H1 (cell line): ENCODE results near the gene HOXB6. TPM values are rescaled to one million over a fixed set of nuclear protein-coding genes. Genes with fewer than 3 reads are reported as not detected.

Experiments
- CTCF ChIA-PET: fragments of 300-600 bp; sonication (Branson Sonifier 250); formaldehyde crosslinking; loops from one replicate; lab custom pipeline; 2021; ENCODE audit not compliant: partially characterized antibody; lab: Charles Lee
- POLR2A ChIA-PET: fragments of 300-600 bp; sonication (Branson Sonifier 250); formaldehyde crosslinking; loops from one replicate; lab custom pipeline; 2021; ENCODE audit warnings: inconsistent platforms; ENCODE audit not compliant: partially characterized antibody; lab: Charles Lee
- DNase-seq, 2 experiments: peaks; one replicate each; pipeline versions ENCODE4 v3.0.0 to v3.0.0-alpha.2; 2010 to 2022; ENCODE audit warnings: low spot score in 2 of 2, low read depth in 1 of 2, mixed read lengths in 1 of 2
- FAIRE-seq: peaks from 2 replicates; lab custom pipeline; 2011; peaks lifted over from hg19 to GRCh38; lab: Jason Lieb, UNC
- H2AFZ ChIP-seq: 2 replicates; pipeline ENCODE4 v1.8.1; 2012; ENCODE audit warnings: low read length, inconsistent platforms
- H2AK5ac ChIP-seq: 2 replicates; pipeline ENCODE4 v1.6.1; 2013; ENCODE audit warnings: low read depth, low read length
- H2BK120ac ChIP-seq: replicated peaks from 2 replicates; pipeline ENCODE3; 2013; ENCODE audit warnings: low read depth, low read length, inconsistent platforms
- H2BK12ac ChIP-seq: 2 replicates; pipeline ENCODE4 v1.6.1; 2013; ENCODE audit warnings: low read depth, low read length
- H2BK15ac ChIP-seq: 2 replicates; pipeline ENCODE4 v1.6.1; 2013; ENCODE audit warnings: low read length
- H2BK20ac ChIP-seq: 2 replicates; pipeline ENCODE4 v1.6.1; 2013; ENCODE audit warnings: low read length
- H2BK5ac ChIP-seq: 2 replicates; pipeline ENCODE4 v1.6.1; 2013; ENCODE audit warnings: low read depth, low read length
- H3K14ac ChIP-seq: 2 replicates; pipeline ENCODE4 v1.6.1; 2013; ENCODE audit warnings: inconsistent platforms; ENCODE audit not compliant: insufficient read length
- H3K18ac ChIP-seq: 2 replicates; pipeline ENCODE4 v1.6.1; 2013; ENCODE audit warnings: low read length; ENCODE audit errors: extremely low read depth
- H3K23ac ChIP-seq: 2 replicates; pipeline ENCODE4 v1.6.1; 2013; ENCODE audit warnings: inconsistent platforms; ENCODE audit not compliant: insufficient read length
- H3K23me2 ChIP-seq: 2 replicates; pipeline ENCODE4 v1.6.1; 2013; ENCODE audit warnings: low read depth, low read length
- H3K27ac ChIP-seq: 2 replicates; pipeline ENCODE4 v1.6.1; 2011; ENCODE audit warnings: low read depth, low read length, inconsistent platforms
- H3K27me3 ChIP-seq, 4 experiments: replicated peaks in 1 of 4; 1 replicate in 1 of 4; 2 replicates in 3 of 4; pipeline versions ENCODE4 v1.6.1 to v1.8.1; 2011 to 2013; ENCODE audit warnings: low read length in 3 of 4, mild to moderate bottlenecking in 3 of 4, inconsistent platforms in 2 of 4, mixed read lengths in 2 of 4, moderate library complexity in 1 of 4; ENCODE audit not compliant: control insufficient read depth in 3 of 4, insufficient read depth in 3 of 4; ENCODE audit errors: extremely low read depth in 1 of 4
- H3K36me3 ChIP-seq, 4 experiments: 2 replicates each; pipeline versions ENCODE4 v1.6.1 to v1.8.1; 2011 to 2013; ENCODE audit warnings: mild to moderate bottlenecking in 4 of 4, low read length in 3 of 4, moderate library complexity in 2 of 4, control low read depth in 1 of 4, inconsistent platforms in 1 of 4; ENCODE audit not compliant: insufficient read depth in 4 of 4, control insufficient read depth in 2 of 4
- H3K4ac ChIP-seq: replicated peaks from 2 replicates; pipeline ENCODE3; 2013; ENCODE audit warnings: low read length, low read depth, mixed read lengths, inconsistent platforms; ENCODE audit not compliant: insufficient read length
- H3K4me1 ChIP-seq, 4 experiments: replicated peaks in 1 of 4; 1 replicate in 1 of 4; 2 replicates in 3 of 4; pipeline versions ENCODE4 v1.6.1 to v1.8.1; 2011 to 2013; ENCODE audit warnings: low read length in 3 of 4, inconsistent platforms in 2 of 4, mixed read lengths in 1 of 4; ENCODE audit not compliant: insufficient read depth in 4 of 4, control insufficient read depth in 3 of 4
- H3K4me2 ChIP-seq, 2 experiments: 2 replicates each; pipeline versions ENCODE4 v1.6.1 to v1.8.1; 2011 to 2013; ENCODE audit warnings: low read depth in 2 of 2, low read length in 2 of 2, control low read depth in 1 of 2, inconsistent platforms in 1 of 2, mild to moderate bottlenecking in 1 of 2; ENCODE audit not compliant: insufficient read depth in 1 of 2
- H3K4me3 ChIP-seq, 4 experiments: fragments of 200-600, 300-600 bp in 1 of 4; sonication (generic), shearing (Covaris generic), sonication (Bioruptor Twin) in 1 of 4; 2 replicates each; pipeline versions ENCODE4 v1.5.1 to v1.8.1; 2011 to 2016; ENCODE audit warnings: low read length in 4 of 4, low read depth in 3 of 4, control low read depth in 2 of 4, inconsistent platforms in 2 of 4, mild to moderate bottlenecking in 2 of 4, mixed read lengths in 1 of 4, moderate library complexity in 1 of 4; ENCODE audit not compliant: insufficient read depth in 2 of 4; ENCODE audit errors: extremely low read depth in 1 of 4
- H3K56ac ChIP-seq: replicated peaks from 2 replicates; pipeline ENCODE3; 2013; ENCODE audit warnings: low read depth, mild to moderate bottlenecking, mixed read lengths, low read length, inconsistent platforms; ENCODE audit not compliant: insufficient read length
- H3K79me1 ChIP-seq: 2 replicates; pipeline ENCODE4 v1.6.1; 2013; ENCODE audit warnings: low read depth, low read length, control low read depth
- H3K79me2 ChIP-seq, 2 experiments: 2 replicates each; pipeline versions ENCODE4 v1.6.1 to v1.8.1; 2012 to 2013; ENCODE audit warnings: low read length in 2 of 2, mild to moderate bottlenecking in 2 of 2, inconsistent platforms in 1 of 2; ENCODE audit not compliant: insufficient read depth in 2 of 2, control insufficient read depth in 1 of 2
- H3K9ac ChIP-seq, 4 experiments: replicated peaks in 1 of 4; 1 replicate in 1 of 4; 2 replicates in 3 of 4; pipeline versions ENCODE4 v1.6.1 to v1.8.1; 2011 to 2013; ENCODE audit warnings: low read depth in 3 of 4, low read length in 3 of 4, control low read depth in 2 of 4, mild to moderate bottlenecking in 2 of 4, moderate library complexity in 2 of 4, inconsistent platforms in 1 of 4; ENCODE audit errors: extremely low read depth in 1 of 4
- H3K9me3 ChIP-seq, 2 experiments: 2 replicates each; pipeline versions ENCODE4 v1.6.1 to v1.8.1; 2012 to 2013; ENCODE audit warnings: mild to moderate bottlenecking in 2 of 2, moderate library complexity in 2 of 2, control low read depth in 1 of 2, inconsistent platforms in 1 of 2, low read depth in 1 of 2, low read length in 1 of 2, mixed read lengths in 1 of 2; ENCODE audit not compliant: insufficient read depth in 2 of 2
- H4K20me1 ChIP-seq, 2 experiments: replicated peaks in 1 of 2; 2 replicates each; pipeline versions ENCODE3 to v1.8.1; 2011 to 2013; ENCODE audit warnings: inconsistent platforms in 2 of 2, low read length in 2 of 2, mild to moderate bottlenecking in 1 of 2; ENCODE audit not compliant: insufficient read depth in 2 of 2, control insufficient read depth in 1 of 2
- H4K5ac ChIP-seq: 2 replicates; pipeline ENCODE4 v1.6.1; 2013; ENCODE audit warnings: low read length, low read depth, mixed read lengths, inconsistent platforms; ENCODE audit not compliant: insufficient read length
- H4K8ac ChIP-seq: 2 replicates; pipeline ENCODE4 v1.8.0; 2013; ENCODE audit warnings: mild to moderate bottlenecking, moderate library complexity, low read length, inconsistent platforms; ENCODE audit not compliant: insufficient read depth; ENCODE audit errors: extremely low read depth
- H4K91ac ChIP-seq: replicated peaks from 2 replicates; pipeline ENCODE3; 2013; ENCODE audit warnings: low read length, mixed read lengths, inconsistent platforms; ENCODE audit not compliant: insufficient read length
- EZH2 ChIP-seq: fragments of 200-600 bp; sonication (generic); IDR thresholded peaks from 2 replicates; pipeline ENCODE4 v1.7.1; 2012; ENCODE audit warnings: low read depth, mild to moderate bottlenecking, moderate library complexity, low read length, inconsistent platforms; ENCODE audit not compliant: severe bottlenecking
- RNF2 ChIP-seq: fragments of 200-900, 300-1000 bp; sonication (generic); IDR thresholded peaks from 2 replicates; pipeline ENCODE4 v1.7.1; 2016; ENCODE audit warnings: borderline replicate concordance, low read depth, mild to moderate bottlenecking, antibody characterized with exemption, low read length; ENCODE audit not compliant: poor library complexity, severe bottlenecking; ENCODE audit errors: missing control alignments
- SUZ12 ChIP-seq: fragments of 200-600 bp; sonication (generic); IDR thresholded peaks from 2 replicates; pipeline ENCODE4 v1.6.1; 2012; ENCODE audit warnings: mild to moderate bottlenecking, inconsistent platforms, low read length, moderate library complexity, mixed read lengths
- YY1 ChIP-seq: IDR thresholded peaks from 2 replicates; pipeline ENCODE4 v1.6.1; 2011; ENCODE audit warnings: low read depth, mild to moderate bottlenecking, low read length
- WGBS, 2 experiments: shearing (Covaris generic) in 1 of 2; methylation state at CpG; one replicate each; pipeline versions ENCODE4 v1.1.6 to v1.1.7; 2013 to 2015; ENCODE audit warnings: low lambda C conversion rate in 2 of 2, mixed read lengths in 2 of 2, inconsistent platforms in 1 of 2, low coverage in 1 of 2, missing lambda C conversion rate in 1 of 2; ENCODE audit not compliant: insufficient replicate concordance in 2 of 2, insufficient coverage in 1 of 2, insufficient read length in 1 of 2; ENCODE audit errors: extremely low coverage in 1 of 2, missing lambda C conversion rate in 1 of 2; 5-methylcytosine and 5-hydroxymethylcytosine counted together
- polyA plus RNA-seq, 7 experiments: library from polyadenylated mRNA; depleted of rRNA in 3 of 7; stranded (reverse) in 5 of 7; unstranded in 2 of 7; fragments of >200 nt in 5 of 7; fragments of 200-250 nt in 2 of 7; gene quantifications; 1 replicate in 5 of 7; 2 replicates in 1 of 7; 4 replicates in 1 of 7; pipeline versions ENCODE4 v1.2.1 to v1.2.3, GENCODE V29; 2011 to 2013; ENCODE audit warnings: missing spikeins in 2 of 7, mixed read lengths in 2 of 7
- total RNA-seq: library from RNA; stranded (reverse); fragmentation: NEBNext Ultra II Directional; extraction: Animal tissue kit (Norgen Biotek cat#: 25700); gene quantifications from 2 replicates; pipeline ENCODE4 v1.2.1, GENCODE V29; 2021

HOXB6 gene
- total and polyA plus RNA-seq, 2 of the 8 experiments (the other 6 are each of a cell fraction or from before 2014, with no cell fraction given) = not detected

DNA sequence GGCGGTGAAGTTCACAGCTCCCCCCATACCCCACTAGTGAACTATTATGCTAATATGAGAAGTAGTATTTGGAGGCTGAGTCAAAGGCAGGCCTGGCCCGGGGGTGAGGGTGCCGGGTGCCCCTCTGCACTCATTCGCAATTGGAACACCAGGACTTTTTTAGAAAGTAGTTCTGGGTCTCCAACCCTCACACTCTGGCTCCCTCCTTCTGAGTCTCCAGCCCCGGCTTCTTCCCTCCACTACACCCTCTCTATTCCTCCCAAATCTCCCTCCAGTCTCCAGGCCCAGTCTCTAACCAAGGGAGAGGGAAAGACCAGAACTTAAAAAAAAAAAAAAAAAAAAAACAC is 48.6 kb downstream of the HOXB6 start:
- CTCF ChIA-PET = interaction anchor here (0.6 to 4.0 kb wide), 12 partner anchors 11 to 248 kb away, joined by 3 to 18 read pairs (median 4); no protein-coding TSS in a partner anchor
- H4K20me1 ChIP-seq = peaks cover 22 to 36% of the 10 kb centered on the region in 2 experiments
- H2BK120ac ChIP-seq = no peak overlapping the region
- H3K56ac ChIP-seq = no peak overlapping the region
- no peak overlapping the region for H3K4me3 ChIP-seq
- H3K14ac ChIP-seq = no peak overlapping the region
- no peak for FAIRE-seq
- H3K36me3 ChIP-seq = peaks cover 0 to 6% (median 0%) of the 10 kb centered on the region in 4 experiments; a peak in 1 of 8 replicates
- no peak overlapping the region for H2BK5ac ChIP-seq
- no peak overlapping the region for H3K4ac ChIP-seq
- H4K91ac ChIP-seq = no peak overlapping the region
- no peaks in the 10 kb centered on the region for H3K79me1 ChIP-seq
- no peak overlapping the region for H2BK20ac ChIP-seq
- POLR2A ChIA-PET = interaction anchor here (1.3 to 1.7 kb wide), 2 partner anchors 9 to 14 kb away, joined by 3 to 8 read pairs; no protein-coding TSS in a partner anchor
- H3K23ac ChIP-seq = no peak overlapping the region
- no peak for DNase-seq
- WGBS, 2 experiments = 12% methylated on average over 5 of the region's 5 CpGs; no CpG with 5 or more reads in 1 of the 2 experiments
- no peaks in the 10 kb centered on the region for H3K9me3 ChIP-seq
- no peak overlapping the region for H2BK15ac ChIP-seq
- H3K23me2 ChIP-seq = no peaks in the 10 kb centered on the region
- TF ChIP-seq YY1 = no peak
- peak; percentile 80 for TF ChIP-seq RNF2
- peak; percentile 42 for TF ChIP-seq SUZ12
- TF ChIP-seq EZH2 = peak; percentile 69
- TF ChIP-seq, all 59 proteins: peak for 3
- Histone ChIP-seq H2AFZ (no peak overlapping the region), H4K8ac (no peak overlapping the region), H2AK5ac (no peak overlapping the region), H3K4me1 (peaks cover 0 to 11% (median 8%) of the 10 kb centered on the region in 4 experiments; a peak in 5 of 7 replicates), H3K18ac (no peak overlapping the region), H3K9ac (no peak overlapping the region), H4K5ac (no peak overlapping the region), H3K27me3 (peaks cover 98 to 100% (median 99%) of the 10 kb centered on the region in 4 experiments), H3K79me2 (no peaks in the 10 kb centered on the region), H2BK12ac (no peak overlapping the region), H3K4me2 (no peak overlapping the region; a peak in 1 of 4 replicates), H3K27ac (no peak overlapping the region)
